ENCODE measurements around the gene SLC30A1. TPM values are rescaled to one million over a fixed set of nuclear protein-coding genes. Genes with fewer than 3 reads are reported as not detected.
"Not testable (repeated sequence)": the region's sequence is repeated elsewhere in the genome, so short reads cannot be mapped to it uniquely, and the experiment has no call there.

SLC30A1 gene
- total RNA-seq, 1 donor from 2014 or later = 9.1 TPM

- no peaks in the 10 kb centered on the region for H3K36me3 Mint-ChIP-seq (ENCODE audit: low read depth)
- H3K4me1 Mint-ChIP-seq = peaks cover 3% of the 10 kb centered on the region
- peak overlapping the region; percentile 6 for H3K27ac Mint-ChIP-seq (ENCODE audit: unreplicated experiment)
- H3K4me3 Mint-ChIP-seq = no peak overlapping the region
- no peak for DNase-seq (ENCODE audit: low read depth, low spot score)
- peaks cover 8% of the 10 kb centered on the region for H3K9me3 Mint-ChIP-seq
- TF ChIP-seq, protein P1, sequence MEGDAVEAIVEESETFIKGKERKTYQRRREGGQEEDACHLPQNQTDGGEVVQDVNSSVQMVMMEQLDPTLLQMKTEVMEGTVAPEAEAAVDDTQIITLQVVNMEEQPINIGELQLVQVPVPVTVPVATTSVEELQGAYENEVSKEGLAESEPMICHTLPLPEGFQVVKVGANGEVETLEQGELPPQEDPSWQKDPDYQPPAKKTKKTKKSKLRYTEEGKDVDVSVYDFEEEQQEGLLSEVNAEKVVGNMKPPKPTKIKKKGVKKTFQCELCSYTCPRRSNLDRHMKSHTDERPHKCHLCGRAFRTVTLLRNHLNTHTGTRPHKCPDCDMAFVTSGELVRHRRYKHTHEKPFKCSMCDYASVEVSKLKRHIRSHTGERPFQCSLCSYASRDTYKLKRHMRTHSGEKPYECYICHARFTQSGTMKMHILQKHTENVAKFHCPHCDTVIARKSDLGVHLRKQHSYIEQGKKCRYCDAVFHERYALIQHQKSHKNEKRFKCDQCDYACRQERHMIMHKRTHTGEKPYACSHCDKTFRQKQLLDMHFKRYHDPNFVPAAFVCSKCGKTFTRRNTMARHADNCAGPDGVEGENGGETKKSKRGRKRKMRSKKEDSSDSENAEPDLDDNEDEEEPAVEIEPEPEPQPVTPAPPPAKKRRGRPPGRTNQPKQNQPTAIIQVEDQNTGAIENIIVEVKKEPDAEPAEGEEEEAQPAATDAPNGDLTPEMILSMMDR (conservative IDR thresholded peaks at IDR 0.05) = no peak
- H3K27me3 Mint-ChIP-seq (ENCODE audit: low read depth) = no peaks in the 10 kb centered on the region
Observed at GRCh38 chr1:211541278-211541677, 37.7 kb downstream of the SLC30A1 start.

- not testable (repeated sequence) for H3K27me3 Mint-ChIP-seq (ENCODE audit: low read depth); H3K36me3 Mint-ChIP-seq (ENCODE audit: low read depth); DNase-seq (ENCODE audit: low read depth, low spot score); H3K9me3 Mint-ChIP-seq; H3K4me1 Mint-ChIP-seq; H3K27ac Mint-ChIP-seq (ENCODE audit: unreplicated experiment); H3K4me3 Mint-ChIP-seq
Observed at GRCh38 chr1:211540824-211541223, 38.1 kb downstream of the SLC30A1 start.

GRCh38 chr1:211538287-211538686 lies 40.7 kb downstream of the SLC30A1 start:
- peak overlapping the region; percentile 19 for H3K27ac Mint-ChIP-seq (ENCODE audit: unreplicated experiment)

GRCh38 chr1:211537253-211537652 lies 41.7 kb downstream of the SLC30A1 start:
- no peak overlapping the region for H3K27ac Mint-ChIP-seq (ENCODE audit: unreplicated experiment)
- TF ChIP-seq, protein P1 (conservative IDR thresholded peaks at IDR 0.05) = no peak
- no peaks in the 10 kb centered on the region for H3K27me3 Mint-ChIP-seq (ENCODE audit: low read depth)
- H3K9me3 Mint-ChIP-seq = peaks cover 8% of the 10 kb centered on the region
- H3K4me3 Mint-ChIP-seq = no peak overlapping the region
- no peak for DNase-seq (ENCODE audit: low read depth, low spot score)
- H3K4me1 Mint-ChIP-seq = peaks cover 3% of the 10 kb centered on the region
- no peaks in the 10 kb centered on the region for H3K36me3 Mint-ChIP-seq (ENCODE audit: low read depth)

More at GRCh38 chr1:211538287-211538686, 40.7 kb downstream of the SLC30A1 start:
- Mint-ChIP-seq H3K36me3 (ENCODE audit: low read depth) (no peaks in the 10 kb centered on the region), H3K4me3 (no peak overlapping the region), H3K27me3 (ENCODE audit: low read depth) (no peaks in the 10 kb centered on the region), H3K4me1 (peaks cover 3% of the 10 kb centered on the region), H3K9me3 (peaks cover 8% of the 10 kb centered on the region)
- no peak for DNase-seq (ENCODE audit: low read depth, low spot score)
- TF ChIP-seq, protein P1 (conservative IDR thresholded peaks at IDR 0.05) = no peak

- TF ChIP-seq, protein P1 (conservative IDR thresholded peaks at IDR 0.05) = no peak
- Mint-ChIP-seq H3K4me3 (no peak overlapping the region), H3K27me3 (ENCODE audit: low read depth) (no peaks in the 10 kb centered on the region), H3K27ac (ENCODE audit: unreplicated experiment) (no peak overlapping the region), H3K4me1 (peaks cover 3% of the 10 kb centered on the region), H3K9me3 (peaks cover 7% of the 10 kb centered on the region), H3K36me3 (ENCODE audit: low read depth) (no peaks in the 10 kb centered on the region)
- no peak for DNase-seq (ENCODE audit: low read depth, low spot score)
Observed at GRCh38 chr1:211536606-211537005, 42.4 kb downstream of the SLC30A1 start.

- Mint-ChIP-seq H3K27me3 (ENCODE audit: low read depth) (no peaks in the 10 kb centered on the region), H3K4me1 (peaks cover 3% of the 10 kb centered on the region), H3K4me3 (no peak overlapping the region), H3K27ac (ENCODE audit: unreplicated experiment) (no peak overlapping the region), H3K36me3 (ENCODE audit: low read depth) (no peaks in the 10 kb centered on the region), H3K9me3 (no peaks in the 10 kb centered on the region)
- no peak for DNase-seq (ENCODE audit: low read depth, low spot score)
- TF ChIP-seq, protein P1 (conservative IDR thresholded peaks at IDR 0.05) = no peak
Observed at GRCh38 chr1:211535346-211535745, 43.6 kb downstream of the SLC30A1 start.

Data from neural crest cell (in vitro differentiated cells).